Measurements from ENCODE around the gene KRTAP16-1.
A peak's percentile ranks its signal among the peaks of the same experiment; 100 is the strongest.

The KRTAP16-1 gene

GRCh38 chr17:41329279-41329948 lies 20.3 kb upstream of the KRTAP16-1 start:
- DNase-seq, result no peak

- no peak for DNase-seq
Observed at GRCh38 chr17:41328207-41328606, 19.1 kb upstream of the KRTAP16-1 start.

DNA sequence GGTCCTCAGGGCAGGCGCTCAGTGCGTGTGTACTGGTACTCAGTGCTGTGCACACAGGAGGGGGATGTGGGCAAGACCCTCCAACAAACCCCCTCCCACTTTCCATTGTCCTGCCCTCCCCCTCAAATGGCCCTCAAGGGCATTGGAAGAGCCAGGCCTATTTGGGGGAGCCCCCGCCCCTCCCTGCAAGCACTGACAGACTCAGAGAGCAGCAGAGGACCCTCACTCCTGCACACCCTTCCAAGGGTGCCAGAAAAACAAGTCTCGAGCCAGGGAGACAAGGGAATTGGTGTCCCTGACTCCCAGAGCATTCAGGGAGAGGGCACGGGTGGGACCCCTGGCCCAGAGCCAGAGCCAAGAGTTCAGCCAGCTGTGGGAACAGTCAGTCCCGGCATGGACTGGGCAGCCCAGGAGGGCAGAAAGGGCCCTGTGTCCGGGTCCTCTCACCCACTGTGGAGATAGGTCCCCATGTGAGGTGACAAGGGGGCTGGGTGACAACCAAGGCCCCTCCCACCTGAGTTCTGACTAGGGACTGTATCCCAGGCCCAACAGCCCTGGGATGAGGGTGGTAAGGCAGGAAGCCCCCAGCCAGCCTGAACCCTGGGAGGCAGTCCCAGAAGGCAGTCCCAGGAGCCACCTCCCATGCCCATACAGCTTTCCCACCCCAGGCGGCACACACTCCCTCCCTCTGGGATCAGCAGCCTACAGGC lies 18.5 kb upstream of the KRTAP16-1 start:
- no peak for DNase-seq

DNA sequence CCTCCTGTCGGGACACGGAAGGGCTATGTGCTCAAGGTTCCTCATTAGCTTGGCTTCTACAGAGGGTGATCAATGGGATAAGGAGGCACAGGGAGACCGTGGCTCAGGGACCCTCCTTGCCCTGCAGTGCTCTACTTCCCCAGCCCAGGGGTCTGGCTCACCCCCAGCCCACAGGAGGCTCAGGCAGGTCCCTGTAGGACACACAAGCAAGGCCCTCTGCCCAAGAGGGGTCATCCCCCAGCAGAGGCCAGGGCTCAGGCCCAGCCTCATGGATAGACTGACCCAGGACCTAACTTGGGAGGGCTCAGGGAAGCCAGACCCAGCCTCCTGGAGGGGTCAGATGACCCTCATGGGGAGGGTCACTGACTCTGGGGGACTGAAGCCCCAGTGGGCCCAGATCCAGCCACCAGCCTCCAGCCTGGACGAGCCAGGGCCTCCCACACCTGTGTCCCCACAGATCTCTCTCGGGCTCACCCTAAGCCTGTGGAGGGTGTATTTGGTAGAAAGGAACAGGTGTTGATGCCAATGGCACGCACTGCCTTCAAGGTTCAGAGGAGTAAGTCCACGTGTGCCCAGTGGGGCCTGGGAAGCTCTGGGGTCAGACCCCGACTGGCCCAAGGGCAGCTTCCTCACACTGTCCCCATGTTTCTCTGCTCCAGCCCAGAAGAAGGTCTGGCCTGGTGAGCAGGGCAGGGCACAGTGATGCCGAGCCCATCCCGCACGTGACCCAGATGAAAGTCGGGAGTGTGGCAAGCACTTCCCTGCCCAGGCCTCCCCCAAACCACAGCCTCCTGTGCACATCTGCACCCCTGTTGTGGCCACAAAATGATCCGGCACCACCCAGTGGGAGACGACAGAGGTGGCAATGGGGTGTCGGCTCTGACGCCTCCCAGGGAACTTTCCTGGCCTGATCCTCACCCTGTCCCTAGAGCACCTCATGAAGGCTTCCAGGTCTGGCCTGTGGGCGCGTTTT lies 17.4 kb upstream of the KRTAP16-1 start:
- DNase-seq, result no peak

DNA sequence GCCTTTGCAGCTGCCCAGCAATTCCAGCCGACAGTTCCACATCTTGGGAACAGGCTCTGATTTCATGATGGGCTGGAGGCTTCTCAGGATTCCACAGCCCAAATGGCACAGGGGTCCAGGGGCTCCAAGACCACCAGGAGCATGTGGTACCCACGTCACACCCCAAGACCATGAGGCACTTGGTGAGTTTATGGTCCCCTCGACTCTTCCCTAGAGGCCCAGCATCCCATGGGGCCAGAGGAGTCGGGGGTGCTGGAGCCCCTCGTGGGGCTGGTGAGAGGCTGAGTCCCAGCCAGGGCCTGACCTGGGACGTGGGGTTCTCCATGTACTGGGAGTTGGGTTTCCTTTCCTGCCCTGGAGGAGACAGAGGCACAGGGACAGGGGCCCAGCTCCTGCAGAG lies 16.5 kb upstream of the KRTAP16-1 start:
- no peak for DNase-seq

- DNase-seq, result no peak
Observed at GRCh38 chr17:41325126-41325525, 16.0 kb upstream of the KRTAP16-1 start.

GRCh38 chr17:41324180-41325075 lies 15.3 kb upstream of the KRTAP16-1 start:
- DNase-seq, result no peak

GRCh38 chr17:41322903-41323895 lies 14.1 kb upstream of the KRTAP16-1 start:
- no peak for DNase-seq

GRCh38 chr17:41322094-41322902 lies 13.2 kb upstream of the KRTAP16-1 start:
- no peak for DNase-seq

DNA sequence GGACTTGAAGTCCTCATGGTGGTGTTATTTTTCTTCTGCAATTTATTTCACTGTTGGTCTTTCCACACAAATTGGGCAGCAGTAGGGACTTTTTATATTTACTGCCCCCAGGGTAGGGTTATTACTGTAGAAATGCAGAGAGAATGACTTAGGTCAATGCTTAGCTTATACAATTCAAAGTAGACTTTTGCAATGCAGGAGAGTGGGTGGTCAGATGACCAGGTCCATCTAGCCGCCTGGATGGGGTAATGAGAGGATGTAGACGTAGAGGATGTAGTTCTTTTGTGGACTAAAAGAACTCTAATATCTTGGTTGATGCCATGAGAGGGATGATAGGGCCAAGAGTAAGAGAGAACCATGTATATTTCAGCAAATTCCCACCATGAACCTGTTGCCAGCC lies 9.1 kb upstream of the KRTAP16-1 start:
- DNase-seq, result no peak

DNA sequence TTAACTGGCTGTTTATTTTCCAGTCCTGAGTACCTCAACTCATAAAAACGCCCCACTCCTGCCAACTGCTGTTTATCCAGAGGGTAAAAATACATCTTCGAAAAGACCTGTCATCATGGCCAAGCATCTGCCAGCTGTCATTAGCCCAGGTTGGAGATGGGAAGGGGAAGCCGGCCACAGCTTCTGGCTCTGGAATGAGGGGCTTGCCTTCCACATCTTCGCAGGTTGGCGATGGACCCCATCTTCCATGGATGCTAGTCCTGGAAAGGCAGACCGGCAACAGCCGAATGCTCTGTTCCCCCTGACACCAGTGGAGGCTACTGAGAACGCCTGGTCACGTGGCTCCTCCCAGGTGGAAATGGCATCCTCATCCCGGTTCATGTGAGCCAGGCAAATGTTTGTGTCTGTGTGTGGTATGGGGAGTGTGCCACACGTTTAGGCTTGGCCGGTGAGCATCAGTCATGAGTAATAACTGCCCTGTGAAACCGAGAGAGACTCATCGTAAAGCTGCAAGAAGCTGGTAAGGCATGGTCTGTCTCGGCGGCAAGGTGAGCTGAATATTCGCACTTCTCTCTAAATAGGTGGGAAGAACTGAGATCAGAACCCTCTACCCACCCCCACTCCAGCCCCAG lies 6.8 kb upstream of the KRTAP16-1 start:
- no peak for DNase-seq

DNA sequence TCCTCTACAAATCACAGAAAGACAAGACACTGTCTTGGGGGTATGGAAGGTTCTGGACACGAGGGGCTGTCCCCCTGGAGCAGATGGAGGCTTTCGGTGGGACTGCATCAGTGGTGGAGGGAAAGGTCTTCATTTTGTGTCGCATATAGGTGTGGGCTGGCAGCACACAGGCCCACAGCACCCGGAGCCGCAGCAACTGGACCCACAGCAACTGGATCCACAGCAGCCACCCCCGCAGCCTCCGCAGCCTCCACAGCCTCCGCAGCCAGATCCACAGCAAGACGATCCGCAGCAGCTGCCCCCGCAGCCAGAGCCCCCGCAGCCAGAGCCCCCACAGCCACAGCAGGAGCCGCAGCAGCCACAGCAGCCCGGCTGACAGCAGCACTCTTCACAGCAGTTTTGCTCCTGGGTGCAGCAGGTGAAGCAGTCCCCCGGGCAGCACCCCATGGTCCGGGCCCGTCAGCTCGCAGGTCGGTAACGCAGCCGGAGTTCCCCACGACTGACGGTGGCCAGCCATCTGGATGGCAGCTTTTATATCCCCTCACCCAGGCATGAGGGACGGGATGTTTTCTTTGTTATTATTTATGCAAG lies 6.2 kb upstream of the KRTAP16-1 start, which contains the start of gene KRTAP17-1:
KRTAP17-1 (minus strand) TSS at position 507 of the 591 bp plus-strand sequence; CDS start at position 447, 60 bp downstream.
- no peak for DNase-seq

- DNase-seq, result no peak
Observed at GRCh38 chr17:41311111-41311510, 2.0 kb upstream of the KRTAP16-1 start.

- DNase-seq, result peak; percentile 87
Observed at GRCh38 chr17:41308251-41308917, 725 bp downstream of the KRTAP16-1 start.

- peak; percentile 16 for DNase-seq
Observed at GRCh38 chr17:41307647-41308046, 1.5 kb downstream of the KRTAP16-1 start.

- DNase-seq, result no peak
Observed at GRCh38 chr17:41304091-41304490, 5.0 kb downstream of the KRTAP16-1 start.

- no peak for DNase-seq
Observed at GRCh38 chr17:41302981-41303380, 6.1 kb downstream of the KRTAP16-1 start.
